Hepatic stellate cell (primary cell): Measurements from ENCODE around the gene RBM26.
"Not testable (repeated sequence)": the region's sequence is repeated elsewhere in the genome, so short reads cannot be mapped to it uniquely, and the experiment has no call there.

ENCODE experiments used
- DNase-seq: peaks from one replicate; pipeline ENCODE4 v3.0.0; 2011; ENCODE audit warnings: low spot score

RBM26 gene

DNA sequence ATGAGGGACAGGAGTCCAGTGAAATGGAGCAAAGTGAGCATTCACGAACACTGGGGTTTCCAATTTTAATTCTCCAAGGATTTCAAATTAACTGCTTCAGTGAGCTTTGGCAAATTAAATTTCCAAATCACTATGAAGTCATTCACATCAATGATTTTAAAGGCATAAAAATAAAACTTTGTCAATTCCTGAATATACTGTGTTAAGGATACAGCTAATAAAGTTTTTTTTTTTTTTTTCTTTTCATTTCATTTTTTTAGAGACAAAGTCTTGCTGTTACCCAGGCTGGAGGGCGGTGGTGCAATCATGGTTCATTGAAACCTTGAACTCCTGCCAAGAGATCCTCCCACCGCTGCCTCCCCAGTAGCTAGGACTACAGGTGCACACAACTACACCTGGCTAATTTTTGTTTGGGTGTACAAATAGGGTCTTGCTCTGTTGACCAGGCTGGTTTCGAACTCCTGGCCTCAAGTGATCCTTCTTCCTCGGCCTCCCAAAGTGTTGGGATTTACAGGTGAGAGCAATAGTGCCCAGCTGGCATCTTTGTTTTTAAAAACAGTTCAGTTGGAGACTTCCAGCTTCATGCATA, 21.9 kb downstream of the RBM26 start:
- DNase-seq, result no peak

DNA sequence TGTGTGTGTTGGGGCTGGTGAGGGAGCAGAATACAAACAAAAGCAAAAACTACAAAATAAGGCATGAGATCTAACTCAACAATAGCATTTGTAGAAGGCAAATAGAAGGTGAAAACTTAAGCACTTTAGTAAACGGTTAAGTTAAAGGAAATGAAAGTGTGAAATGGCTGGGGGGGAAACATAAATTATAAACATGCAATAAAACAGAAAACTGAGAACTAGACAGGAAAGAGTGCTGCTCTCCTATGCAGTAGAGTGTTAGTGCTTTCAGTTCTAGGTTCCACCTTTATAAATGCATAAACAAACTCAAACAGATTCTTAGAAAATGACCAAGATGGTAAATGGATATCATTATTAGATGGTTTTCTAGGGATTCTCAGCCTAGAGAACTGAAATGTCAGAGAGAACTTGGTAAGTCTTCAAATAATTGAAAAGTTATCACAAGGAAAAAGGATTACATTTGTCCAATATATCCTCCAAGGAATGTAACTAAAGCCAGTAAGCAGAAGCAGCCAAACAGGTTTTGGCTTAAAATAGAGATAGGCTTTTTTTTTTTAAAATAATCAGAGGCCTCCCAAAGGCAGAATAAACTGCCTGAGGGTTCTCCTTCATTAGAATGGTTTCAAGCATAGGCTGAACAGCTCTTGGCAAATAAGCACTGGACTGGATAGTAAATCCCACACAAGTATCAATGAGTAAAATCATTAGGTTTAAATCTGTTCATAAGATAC, 23.3 kb downstream of the RBM26 start:
- DNase-seq, result no peak

DNA sequence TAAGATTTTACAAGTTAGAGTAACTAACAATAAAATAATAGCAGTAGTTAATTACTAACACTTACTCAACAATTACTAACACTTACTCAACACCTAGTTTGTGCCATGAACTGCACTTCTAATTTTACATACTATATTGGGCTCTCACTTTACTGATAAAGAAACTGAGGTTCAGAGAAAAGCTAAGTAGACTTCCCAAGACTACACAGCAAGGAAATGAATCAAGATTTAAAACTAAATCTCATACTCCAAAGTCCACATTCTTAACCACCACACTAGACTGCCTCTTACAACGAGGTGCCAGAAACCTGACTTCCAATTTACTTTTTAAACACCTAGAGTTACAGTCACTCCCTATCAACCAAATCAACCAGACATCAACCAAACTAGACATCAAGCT, 25.1 kb downstream of the RBM26 start:
- DNase-seq, result no peak

DNA sequence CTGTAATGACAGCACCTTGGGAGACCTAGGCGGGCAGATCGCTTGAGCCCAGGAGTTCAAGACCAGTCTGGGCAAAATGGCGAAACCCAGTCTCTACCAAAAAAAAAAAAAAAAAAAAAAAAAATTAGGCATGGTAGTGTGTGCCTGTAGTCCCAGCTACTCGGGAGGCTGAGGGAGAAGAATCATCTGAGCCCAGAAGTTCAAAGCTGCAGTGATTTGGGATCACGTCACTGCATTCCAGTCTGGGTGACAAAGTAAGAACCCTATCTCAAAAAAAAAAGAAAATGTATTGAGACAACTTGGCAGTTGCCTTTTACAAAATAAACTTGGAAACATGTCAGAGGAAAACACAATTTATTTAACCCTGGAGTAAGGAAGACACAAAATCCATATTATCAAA, 26.8 kb downstream of the RBM26 start:
- no peak for DNase-seq

DNA sequence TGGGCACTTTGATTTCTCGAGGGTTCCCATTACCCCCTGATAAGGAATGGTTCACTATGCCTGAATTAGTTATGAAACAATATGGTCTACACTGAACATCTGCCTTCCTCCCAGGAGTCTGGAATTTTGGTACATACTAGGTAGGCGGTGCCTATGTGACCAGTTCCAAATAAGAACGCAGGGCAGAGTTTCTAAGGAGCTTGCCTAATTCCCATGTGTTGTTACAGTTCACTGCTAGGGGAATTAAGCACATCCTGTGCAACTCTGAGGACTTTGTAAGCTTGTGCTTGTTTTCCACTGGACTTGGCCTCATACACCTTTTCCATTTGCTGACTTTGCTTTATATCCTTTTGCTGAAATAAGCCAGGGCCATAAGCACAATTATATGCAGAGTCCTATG, 29.2 kb downstream of the RBM26 start:
- no peak for DNase-seq

DNA sequence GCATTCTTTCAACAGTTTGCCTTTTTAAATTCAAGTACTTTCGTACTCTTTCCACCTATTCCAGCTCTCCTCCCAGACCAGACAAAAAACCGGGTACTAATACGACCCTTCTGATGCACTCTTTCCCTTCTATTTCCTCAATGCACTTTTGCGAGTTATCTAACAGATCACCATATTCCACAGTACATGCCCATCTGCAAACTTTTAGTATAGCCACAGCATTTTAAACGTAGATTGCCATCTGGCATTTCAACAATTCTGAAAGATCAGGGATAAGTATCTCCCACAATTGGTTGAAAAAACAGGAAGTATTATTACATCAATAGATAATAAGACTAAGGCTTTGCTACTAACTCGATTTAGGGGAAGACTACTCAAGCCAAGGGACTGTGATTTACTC, 31.5 kb downstream of the RBM26 start:
- no peak for DNase-seq

DNA sequence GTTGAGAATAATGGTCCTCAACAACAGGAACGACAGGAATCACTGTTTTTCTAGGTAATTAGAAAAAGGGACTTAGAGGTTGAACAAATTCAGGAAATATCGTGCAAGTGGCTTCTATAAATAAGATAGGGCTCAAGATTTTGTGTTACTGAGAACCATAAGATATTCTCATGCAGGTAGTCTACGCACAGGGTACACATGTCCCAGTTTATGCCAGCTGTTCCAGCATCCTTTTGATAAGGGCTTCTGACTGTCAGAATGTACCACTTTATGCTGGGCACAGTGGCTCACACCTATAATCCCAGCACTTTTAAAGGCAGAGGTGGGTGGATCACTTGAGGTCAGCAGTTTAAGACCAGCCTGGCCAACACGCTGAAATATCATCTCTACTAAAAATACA, 32.1 kb downstream of the RBM26 start:
- no peak for DNase-seq

DNA sequence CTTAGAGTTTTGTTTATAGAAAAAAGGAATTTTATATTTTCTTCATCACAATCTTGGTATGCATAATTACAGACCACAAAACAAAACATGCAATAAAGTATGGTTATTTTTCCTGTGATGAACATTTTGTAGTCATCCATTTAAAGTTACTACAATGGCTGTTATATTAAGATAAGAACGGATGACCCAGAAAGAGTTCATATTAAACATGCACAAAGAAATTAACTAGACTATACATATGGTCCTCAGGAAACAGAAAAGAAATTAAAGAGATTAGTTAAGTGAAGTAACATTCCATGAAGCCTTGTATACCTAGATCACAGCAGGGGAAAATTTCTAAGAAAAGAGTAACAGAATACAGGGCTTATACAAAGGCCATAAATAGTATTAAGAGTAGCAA, 36.8 kb downstream of the RBM26 start:
- no peak for DNase-seq

DNA sequence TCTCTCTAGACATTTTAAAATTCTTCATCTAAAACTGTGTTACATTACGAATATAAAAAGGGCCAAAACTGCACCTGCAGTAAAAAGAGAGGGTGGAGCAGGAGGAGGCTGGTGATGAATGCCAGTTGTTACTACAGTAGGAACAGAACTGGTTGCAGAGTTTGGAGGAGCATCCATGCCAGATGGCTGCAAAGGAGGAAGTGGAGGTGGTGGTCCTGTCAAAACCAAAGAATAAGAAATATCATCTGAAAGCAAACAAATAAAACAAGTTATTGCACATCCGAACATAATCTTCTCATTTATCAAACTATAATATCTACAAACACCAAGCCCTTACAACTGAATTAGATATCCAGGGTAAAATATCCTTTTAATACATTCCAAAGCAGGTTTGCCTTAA, 40.1 kb downstream of the RBM26 start:
- DNase-seq, result no peak

DNA sequence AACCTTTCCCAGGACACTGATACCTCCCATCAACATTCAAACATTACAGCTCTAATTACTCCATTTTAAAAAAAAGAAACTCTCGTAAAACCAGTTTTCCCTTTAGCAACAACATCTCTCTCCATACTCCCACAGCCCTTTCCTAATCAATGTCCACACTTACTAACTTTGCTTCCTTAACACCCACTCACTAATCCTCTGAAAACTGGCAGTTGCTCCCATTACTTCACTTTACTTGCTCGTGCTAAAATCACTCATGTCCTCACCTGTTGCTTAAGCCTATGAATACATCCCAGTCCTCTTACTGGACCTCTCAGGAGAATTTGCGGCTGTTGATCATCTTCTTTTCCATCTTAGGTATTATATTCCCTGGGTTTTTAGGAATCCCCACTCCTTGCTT, 44.8 kb downstream of the RBM26 start:
- no peak for DNase-seq

DNA sequence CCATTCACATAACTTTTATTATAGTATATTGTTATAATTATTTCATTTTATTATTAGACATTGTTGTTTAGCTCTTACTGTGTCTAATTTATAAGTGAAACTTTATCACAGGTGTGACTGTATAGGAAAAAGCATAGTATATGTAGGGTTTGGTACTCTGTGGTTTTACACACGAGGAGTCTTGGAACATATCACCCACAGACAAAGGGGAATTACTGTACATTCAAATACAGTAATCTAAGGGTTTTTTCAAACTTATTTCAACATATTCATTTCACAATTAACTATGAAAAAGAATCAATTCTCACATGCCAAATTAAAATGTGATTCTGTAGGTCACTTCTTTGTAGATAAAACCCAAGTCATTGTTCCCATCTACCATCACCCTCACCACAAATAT, 46.0 kb downstream of the RBM26 start:
- DNase-seq, result no peak

DNA sequence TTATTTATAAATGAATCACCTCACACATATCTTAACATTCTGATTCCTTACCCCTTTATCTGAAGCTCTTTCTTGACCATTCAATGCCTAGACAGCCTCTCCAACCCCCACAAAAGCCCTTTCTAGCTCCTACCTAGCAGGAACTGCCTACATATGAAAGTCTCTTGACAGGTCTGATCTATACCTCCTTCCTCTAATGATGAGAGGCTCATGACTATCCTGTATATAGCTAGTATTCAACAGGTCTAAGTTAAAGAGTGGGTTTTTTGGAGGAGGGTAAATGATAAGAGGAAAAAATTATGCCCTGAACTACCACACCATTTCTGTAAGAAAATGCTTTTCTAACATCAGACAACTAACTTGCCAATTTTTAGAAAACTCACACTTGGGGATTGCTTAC, 47.0 kb downstream of the RBM26 start:
- DNase-seq, result no peak

DNA sequence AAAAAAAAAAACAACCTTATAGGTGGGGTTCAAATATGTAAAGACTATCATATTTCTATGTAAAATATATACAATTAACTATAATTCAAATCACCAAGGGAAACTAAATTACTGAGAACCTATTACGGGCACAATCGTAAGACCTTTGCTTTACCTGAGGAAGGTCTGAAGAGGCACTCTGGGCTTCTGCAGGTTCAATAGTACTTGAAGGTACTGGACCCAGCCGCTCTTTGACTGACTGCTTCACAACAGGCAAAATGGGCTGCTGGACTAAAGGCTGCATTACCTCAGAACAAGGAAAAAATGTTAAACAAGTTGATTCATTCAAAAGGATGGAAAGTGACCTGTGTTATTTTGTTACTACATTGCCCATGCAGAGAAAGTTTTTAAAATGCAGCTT, 51.8 kb downstream of the RBM26 start:
- no peak for DNase-seq

DNA sequence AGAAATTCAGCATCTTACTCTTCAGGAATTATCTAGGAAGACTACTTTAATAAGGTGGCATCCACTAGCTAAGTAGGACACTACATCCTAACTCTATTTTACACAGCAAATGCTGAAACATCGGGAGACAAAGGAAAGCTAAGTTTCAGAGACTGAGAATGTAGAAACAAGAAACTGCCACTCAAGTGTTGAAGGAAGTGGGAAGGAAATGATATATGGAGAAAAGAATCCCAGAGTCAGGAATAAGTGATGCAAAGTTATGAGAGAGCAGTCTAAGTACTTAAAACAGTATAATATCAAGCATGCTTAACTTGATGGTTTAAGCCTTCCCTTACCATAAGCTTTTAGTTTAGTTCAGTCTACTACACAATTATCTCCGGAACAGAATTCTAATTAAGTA, 52.4 kb downstream of the RBM26 start:
- no peak for DNase-seq

DNA sequence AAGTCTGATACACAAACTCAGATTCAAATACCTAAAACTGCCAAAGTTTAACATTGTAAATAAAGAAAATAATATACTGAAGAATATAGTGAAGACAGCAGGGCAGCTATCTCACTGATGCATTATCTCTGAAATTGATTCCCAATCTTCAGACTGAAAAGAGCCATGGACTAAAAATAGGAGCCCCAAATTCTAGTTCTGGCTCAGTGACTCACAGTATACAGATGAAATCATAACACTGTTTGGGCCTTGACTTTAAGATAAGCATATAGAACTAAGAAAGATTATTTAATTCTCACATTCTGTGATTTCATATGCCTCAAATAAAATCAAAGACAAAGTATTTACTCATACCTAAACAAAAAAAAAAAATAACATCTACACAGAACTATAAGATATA, 53.9 kb downstream of the RBM26 start:
- no peak for DNase-seq

DNA sequence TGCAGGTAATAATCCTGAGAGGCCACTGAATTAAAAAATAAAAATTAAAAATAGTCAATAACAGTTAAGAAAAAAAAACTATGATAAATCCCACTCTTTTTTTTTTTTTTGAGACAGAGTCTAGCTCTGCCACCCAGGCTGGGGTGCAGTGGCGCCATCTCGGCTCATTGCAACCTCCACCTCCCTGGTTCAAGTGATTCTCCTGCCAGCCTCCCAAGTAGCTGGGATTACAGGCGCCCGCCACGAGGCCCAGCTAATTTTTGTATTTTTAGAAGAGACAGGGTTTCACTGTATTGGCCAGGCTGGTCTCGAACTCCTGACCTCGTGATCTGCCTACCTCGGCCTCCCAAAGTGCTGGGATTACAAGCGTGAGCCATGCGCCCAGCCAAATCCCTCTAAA, 56.4 kb downstream of the RBM26 start:
- not testable (repeated sequence) for DNase-seq

DNA sequence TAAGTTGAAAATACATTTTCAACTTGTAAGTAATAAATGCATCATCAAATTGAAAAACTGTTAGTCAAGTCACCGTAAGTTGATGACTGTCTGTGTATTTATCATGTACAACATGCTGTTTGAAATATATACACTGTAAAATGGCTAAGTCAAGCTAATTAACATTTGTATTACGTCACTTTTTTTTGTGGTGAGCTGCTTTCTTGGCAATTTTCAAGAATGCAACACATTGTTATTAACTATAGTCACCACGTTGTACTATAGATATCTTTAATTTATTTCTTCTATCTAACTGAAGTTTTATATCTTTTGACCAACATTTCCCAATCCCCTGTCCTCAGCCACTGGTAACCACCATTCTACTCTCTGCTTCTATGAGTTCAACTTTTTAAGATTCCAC, 57.0 kb downstream of the RBM26 start:
- DNase-seq, result no peak

DNA sequence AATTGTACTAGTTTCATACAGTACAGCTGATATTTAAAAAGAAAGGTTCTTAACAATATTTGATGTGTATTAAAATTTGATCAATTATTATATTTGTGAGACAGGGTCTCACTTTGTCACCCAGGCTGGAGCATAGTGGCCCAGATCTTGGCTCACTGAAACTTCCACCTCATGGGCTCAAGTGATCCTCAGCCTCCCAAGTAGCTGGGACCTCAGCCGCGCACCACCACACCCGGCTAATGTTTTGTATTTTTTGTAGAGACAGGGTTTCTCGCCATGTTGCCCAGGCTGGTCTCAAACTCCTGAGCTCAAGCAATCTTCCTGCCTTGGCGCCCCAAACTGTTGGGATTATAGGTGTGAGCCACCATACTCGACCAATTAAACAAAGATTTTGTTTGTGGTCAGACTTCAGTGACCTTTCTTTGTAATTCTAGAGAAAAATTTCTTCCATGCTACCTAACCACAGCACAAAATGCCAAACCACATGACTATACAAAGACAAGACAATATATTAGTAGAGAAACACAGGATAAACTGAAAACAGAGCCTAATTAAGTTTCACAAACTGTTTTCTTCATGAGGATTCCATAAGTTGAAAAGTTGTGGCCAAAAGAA, 59.6 kb downstream of the RBM26 start:
- DNase-seq, result no peak

DNA sequence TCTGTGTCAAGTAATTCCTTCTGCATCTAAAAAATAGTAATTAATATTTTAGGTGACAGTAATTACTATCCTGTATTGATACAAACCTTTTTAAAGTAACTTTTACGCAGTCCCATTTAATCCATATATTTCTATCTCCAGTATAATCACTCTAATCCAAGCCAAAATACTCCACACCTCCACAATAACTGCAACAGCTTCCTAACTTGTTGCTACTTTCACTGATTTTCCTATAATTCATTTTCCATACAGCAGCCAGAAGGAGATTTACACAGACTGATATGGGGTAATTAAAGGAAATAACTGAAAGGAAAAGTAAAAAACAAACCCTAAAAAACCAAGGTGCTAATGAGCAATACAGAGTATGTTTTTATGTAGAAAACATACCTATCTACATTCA, 64.9 kb downstream of the RBM26 start:
- no peak for DNase-seq

DNA sequence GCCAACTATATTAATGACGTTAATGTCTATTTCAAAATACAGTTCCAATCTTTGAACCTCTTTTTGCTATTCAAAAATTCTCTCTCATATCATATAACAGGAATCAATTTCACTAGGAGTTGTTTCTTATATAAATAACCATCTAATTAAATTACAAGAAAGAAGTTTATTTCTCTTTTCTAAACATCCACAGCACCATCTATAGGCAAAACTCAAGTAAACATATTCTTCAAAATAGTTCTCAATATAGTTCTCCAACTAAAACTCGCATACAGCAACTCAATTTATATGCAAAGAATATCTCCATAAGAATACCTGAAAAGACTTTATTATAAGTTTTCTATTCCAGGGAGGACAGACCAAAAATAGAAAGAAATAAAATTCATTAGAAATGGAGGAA, 65.6 kb downstream of the RBM26 start:
- DNase-seq, result no peak

DNA sequence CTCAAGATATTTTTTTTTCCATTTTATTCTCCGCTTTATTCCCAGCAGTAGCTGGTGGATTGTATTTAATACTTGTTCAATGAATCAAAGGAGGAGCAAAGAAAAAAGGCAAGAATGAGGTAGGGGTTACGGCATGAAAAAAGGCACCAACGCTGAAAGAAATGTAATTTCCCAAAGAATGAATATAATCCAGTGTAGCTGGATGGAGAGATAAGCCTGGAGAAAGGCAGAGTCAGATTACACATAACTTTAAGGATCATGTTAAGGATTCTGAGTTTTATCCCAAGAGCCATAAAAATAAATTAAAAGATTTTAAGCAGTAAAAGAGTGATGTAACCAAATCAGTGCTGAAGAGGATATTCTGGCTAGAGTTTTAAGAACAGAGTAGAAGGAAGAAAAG, 67.7 kb downstream of the RBM26 start:
- no peak for DNase-seq

DNA sequence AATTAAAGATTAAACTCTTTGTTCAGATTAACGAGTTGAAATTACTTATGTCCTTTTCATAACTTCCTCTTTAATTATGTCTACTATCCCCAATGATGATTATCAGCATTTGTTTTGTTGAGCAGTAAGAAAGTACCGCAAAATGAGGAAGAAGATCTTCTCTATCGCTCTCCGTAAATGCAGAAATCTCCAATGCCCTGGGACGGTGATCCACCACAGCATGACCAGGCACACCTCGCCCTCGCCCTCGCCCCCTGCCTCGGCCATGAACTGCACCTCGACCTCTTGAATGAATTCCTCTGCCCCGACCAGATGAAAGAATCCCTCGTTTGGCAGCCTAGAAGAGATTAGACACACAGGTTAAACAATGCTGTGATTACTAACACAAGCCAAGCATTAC, 69.1 kb downstream of the RBM26 start:
- DNase-seq, result no peak

DNA sequence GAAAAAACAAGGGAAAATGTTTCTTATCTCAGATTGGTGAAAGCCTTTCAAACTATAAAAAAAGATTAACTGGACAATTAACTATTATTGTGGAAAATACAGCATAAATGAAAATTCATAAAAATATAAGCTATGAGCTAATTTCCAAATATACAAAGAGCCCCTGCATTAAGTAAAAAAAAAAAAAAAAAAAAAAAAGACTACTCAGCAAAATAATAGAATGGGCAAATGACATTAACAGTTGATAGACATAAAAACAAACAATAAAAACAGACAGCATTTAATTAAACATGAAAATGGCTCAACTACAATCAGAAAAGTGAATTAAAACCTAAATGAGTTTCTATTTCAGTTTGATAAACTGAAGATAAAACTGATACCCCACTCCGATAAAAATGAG, 77.5 kb downstream of the RBM26 start:
- no peak for DNase-seq

DNA sequence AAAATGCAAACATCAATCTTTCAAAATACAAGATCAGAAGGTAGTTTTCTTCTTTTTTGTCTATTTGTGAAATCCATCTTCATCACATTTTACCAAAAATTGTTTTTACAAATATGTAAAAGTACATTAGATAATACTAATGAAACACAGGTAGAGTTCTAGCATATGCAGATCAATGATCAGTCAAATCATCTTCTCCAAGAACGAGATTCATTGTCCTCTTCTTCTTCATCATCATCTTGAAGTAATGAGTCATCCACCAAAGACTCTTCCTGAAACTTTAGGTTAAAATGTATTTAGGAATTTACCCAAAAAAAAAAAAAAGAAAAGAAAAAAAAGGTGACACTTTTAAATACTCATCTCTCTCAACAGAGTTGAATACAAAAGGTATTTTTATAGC, 85.6 kb downstream of the RBM26 start:
- DNase-seq, result no peak
